Caco-2 (cell line): Measurements from ENCODE around the gene DYRK1B. TPM values are rescaled to one million over a fixed set of nuclear protein-coding genes. Genes with fewer than 3 reads are reported as not detected.

Experiments
- BruUV-seq: library from RNA; stranded (reverse); fragments of 400-500 nt; replicated peaks from 2 replicates; lab custom pipeline; 2021; lab: Mats Ljungman, UMichigan
- CTCF ChIA-PET: fragments of 300-600 bp; sonication (Branson Sonifier 250); formaldehyde crosslinking; loops from one replicate; lab custom pipeline; 2022; ENCODE audit warnings: antibody characterized with exemption; lab: Charles Lee
- POLR2A ChIA-PET: fragments of 300-600 bp; sonication (Branson Sonifier 250); formaldehyde crosslinking; loops from one replicate; lab custom pipeline; 2022; ENCODE audit warnings: antibody characterized with exemption; lab: Charles Lee
- DNase-seq, 2 experiments: peaks; one replicate each; pipeline versions ENCODE4 v3.0.0 to v3.0.0-alpha.2; 2020 to 2022
- H3K27me3 ChIP-seq: replicated peaks from 2 replicates; pipeline ENCODE4 v1.6.0; 2011; ENCODE audit warnings: low read length; ENCODE audit not compliant: control insufficient read depth, insufficient read depth
- H3K36me3 ChIP-seq: 2 replicates; pipeline ENCODE4 v1.5.1; 2011; ENCODE audit warnings: low read length; ENCODE audit not compliant: control insufficient read depth, insufficient read depth
- H3K4me1 ChIP-seq: fragments of 250-450 bp; sonication (Bioruptor Pico); 2 replicates; pipeline ENCODE4 v1.5.1; 2020; ENCODE audit warnings: mild to moderate bottlenecking
- H3K4me3 ChIP-seq: 2 replicates; pipeline ENCODE4 v1.5.1; 2011; ENCODE audit warnings: low read depth, mild to moderate bottlenecking, control low read depth, low read length
- H3K9me3 ChIP-seq: fragments of 250-450 bp; sonication (Bioruptor Pico); 2 replicates; pipeline ENCODE4 v1.5.1; 2020; ENCODE audit warnings: mild to moderate bottlenecking, moderate library complexity
- H3K27ac Mint-ChIP-seq: one replicate; pipeline ENCODE4 v1.8.0; 2022; ENCODE audit warnings: mixed read lengths; ENCODE audit not compliant: unreplicated experiment
- H3K27me3 Mint-ChIP-seq: one replicate; pipeline ENCODE4 v1.8.0; 2022; ENCODE audit warnings: mixed read lengths; ENCODE audit not compliant: insufficient read depth, unreplicated experiment
- H3K36me3 Mint-ChIP-seq: one replicate; pipeline ENCODE4 v1.8.0; 2022; ENCODE audit warnings: mild to moderate bottlenecking, mixed read lengths; ENCODE audit not compliant: insufficient read depth, unreplicated experiment
- H3K4me1 Mint-ChIP-seq: one replicate; pipeline ENCODE4 v1.8.0; 2022; ENCODE audit warnings: low read depth, mixed read lengths; ENCODE audit not compliant: unreplicated experiment
- H3K4me3 Mint-ChIP-seq: one replicate; pipeline ENCODE4 v1.8.0; 2022; ENCODE audit warnings: mild to moderate bottlenecking, moderate library complexity, mixed read lengths; ENCODE audit not compliant: unreplicated experiment
- H3K9me3 Mint-ChIP-seq: one replicate; pipeline ENCODE4 v1.8.0; 2022; ENCODE audit warnings: mixed read lengths; ENCODE audit not compliant: unreplicated experiment
- intact Hi-C: fragments of 100-400 bp; cut with micrococcal nuclease; formaldehyde crosslinking; loops from one replicate; pipeline ENCODE4 v1.10.0; 2022; ENCODE audit not compliant: unreplicated experiment
- total RNA-seq: library from RNA; stranded (reverse); gene quantifications from 2 replicates; pipeline ENCODE4 v1.2.3, GENCODE V29; 2022
- TF ChIP-seq, protein P1 (sequence below), 2 experiments: fragments of 200-600 bp in 1 of 2; IDR thresholded peaks; 1 replicate in 1 of 2; 2 replicates in 1 of 2; pipeline versions ENCODE4 v1.5.1 to v1.8.0; 2011 to 2022; ENCODE audit warnings: antibody characterized with exemption in 1 of 2, control low read depth in 1 of 2, inconsistent platforms in 1 of 2, low read depth in 1 of 2, low read length in 1 of 2, mild to moderate bottlenecking in 1 of 2, moderate library complexity in 1 of 2; ENCODE audit not compliant: insufficient read depth in 1 of 2, severe bottlenecking in 1 of 2, unreplicated experiment in 1 of 2

The DYRK1B gene
- total RNA-seq, 1 experiment from 2014 or later: 5.4 TPM

- peaks cover 47% of the 10 kb centered on the region for H3K36me3 Mint-ChIP-seq
- no peaks in the 10 kb centered on the region for H3K27me3 ChIP-seq
- no peaks in the 10 kb centered on the region for H3K9me3 ChIP-seq
- no peak overlapping the region for H3K4me3 ChIP-seq
- H3K9me3 Mint-ChIP-seq: no peaks in the 10 kb centered on the region
- no peaks in the 10 kb centered on the region for H3K27me3 Mint-ChIP-seq
- no peaks in the 10 kb centered on the region for H3K4me1 Mint-ChIP-seq
- ChIA-PET CTCF (no interaction called here), POLR2A (no interaction called here)
- TF ChIP-seq, protein P1, sequence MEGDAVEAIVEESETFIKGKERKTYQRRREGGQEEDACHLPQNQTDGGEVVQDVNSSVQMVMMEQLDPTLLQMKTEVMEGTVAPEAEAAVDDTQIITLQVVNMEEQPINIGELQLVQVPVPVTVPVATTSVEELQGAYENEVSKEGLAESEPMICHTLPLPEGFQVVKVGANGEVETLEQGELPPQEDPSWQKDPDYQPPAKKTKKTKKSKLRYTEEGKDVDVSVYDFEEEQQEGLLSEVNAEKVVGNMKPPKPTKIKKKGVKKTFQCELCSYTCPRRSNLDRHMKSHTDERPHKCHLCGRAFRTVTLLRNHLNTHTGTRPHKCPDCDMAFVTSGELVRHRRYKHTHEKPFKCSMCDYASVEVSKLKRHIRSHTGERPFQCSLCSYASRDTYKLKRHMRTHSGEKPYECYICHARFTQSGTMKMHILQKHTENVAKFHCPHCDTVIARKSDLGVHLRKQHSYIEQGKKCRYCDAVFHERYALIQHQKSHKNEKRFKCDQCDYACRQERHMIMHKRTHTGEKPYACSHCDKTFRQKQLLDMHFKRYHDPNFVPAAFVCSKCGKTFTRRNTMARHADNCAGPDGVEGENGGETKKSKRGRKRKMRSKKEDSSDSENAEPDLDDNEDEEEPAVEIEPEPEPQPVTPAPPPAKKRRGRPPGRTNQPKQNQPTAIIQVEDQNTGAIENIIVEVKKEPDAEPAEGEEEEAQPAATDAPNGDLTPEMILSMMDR (IDR thresholded peaks at IDR 0.05; ENCODE audit: insufficient read depth in 1 of 2, low read depth in 1 of 2, low read length in 1 of 2, severe bottlenecking in 1 of 2, unreplicated experiment in 1 of 2): no peak
- no peaks in the 10 kb centered on the region for H3K4me1 ChIP-seq
- DNase-seq: no peak
- no TSS peak for BruUV-seq
- no peak overlapping the region for H3K27ac Mint-ChIP-seq
- intact Hi-C loops: no loop called here
- no peak overlapping the region for H3K4me3 Mint-ChIP-seq
- peaks cover 7% of the 10 kb centered on the region for H3K36me3 ChIP-seq
These were observed 4.2 kb downstream of the DYRK1B start for GRCh38 chr19:39829702-39830275.

DNA sequence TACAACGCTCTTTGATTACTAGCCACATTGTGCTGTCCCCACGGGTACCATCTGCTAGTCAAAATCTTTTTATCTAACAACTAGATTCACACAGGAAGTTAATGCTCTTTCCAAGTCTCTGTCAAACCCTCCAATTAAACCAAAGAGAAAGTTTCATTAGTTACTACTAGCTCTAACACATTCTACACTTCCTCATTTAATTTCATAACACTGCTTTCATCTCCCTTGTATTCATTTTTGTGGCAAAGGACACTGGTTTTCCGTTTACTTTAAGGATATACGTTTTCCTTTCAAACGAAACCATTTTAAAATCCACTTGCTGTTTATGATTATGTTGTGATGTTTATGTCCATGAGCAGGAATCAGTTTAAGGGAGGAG lies 5.3 kb downstream of the DYRK1B start:
- DNase-seq: no peak
- no peaks in the 10 kb centered on the region for H3K9me3 ChIP-seq
- H3K36me3 ChIP-seq: peaks cover 4% of the 10 kb centered on the region; the same call in 1 of the 2 replicates
- POLR2A ChIA-PET: no interaction called here
- no peaks in the 10 kb centered on the region for H3K4me1 ChIP-seq
- H3K36me3 Mint-ChIP-seq: peaks cover 35% of the 10 kb centered on the region
- intact Hi-C loops: no loop called here
- no peak overlapping the region for H3K4me3 ChIP-seq
- no TSS peak for BruUV-seq
- H3K9me3 Mint-ChIP-seq: no peaks in the 10 kb centered on the region
- H3K27ac Mint-ChIP-seq: no peak overlapping the region
- H3K27me3 Mint-ChIP-seq: no peaks in the 10 kb centered on the region
- no peaks in the 10 kb centered on the region for H3K4me1 Mint-ChIP-seq
- H3K4me3 Mint-ChIP-seq: no peak overlapping the region
- TF ChIP-seq, protein P1 (IDR thresholded peaks at IDR 0.05; ENCODE audit: insufficient read depth in 1 of 2, low read depth in 1 of 2, low read length in 1 of 2, severe bottlenecking in 1 of 2, unreplicated experiment in 1 of 2): no peak
- CTCF ChIA-PET: interaction anchor here (0.7 kb wide), 1 partner anchor 39 kb away, joined by 3 read pairs; no protein-coding TSS in a partner anchor
- no peaks in the 10 kb centered on the region for H3K27me3 ChIP-seq

- Histone ChIP-seq H3K4me3 (no peak overlapping the region), H3K4me1 (no peaks in the 10 kb centered on the region), H3K36me3 (peaks cover 2% of the 10 kb centered on the region; the same call in 1 of the 2 replicates), H3K9me3 (no peaks in the 10 kb centered on the region), H3K27me3 (no peaks in the 10 kb centered on the region)
- intact Hi-C loops: no loop called here
- DNase-seq: no peak
- no TSS peak for BruUV-seq
- Mint-ChIP-seq H3K36me3 (peaks cover 35% of the 10 kb centered on the region), H3K27me3 (no peaks in the 10 kb centered on the region), H3K4me3 (no peak overlapping the region), H3K4me1 (no peaks in the 10 kb centered on the region), H3K27ac (no peak overlapping the region), H3K9me3 (no peaks in the 10 kb centered on the region)
- ChIA-PET POLR2A (no interaction called here), CTCF (interaction anchor here (0.7 kb wide), 1 partner anchor 38 kb away, joined by 3 read pairs; no protein-coding TSS in a partner anchor)
- TF ChIP-seq, protein P1 (IDR thresholded peaks at IDR 0.05; ENCODE audit: insufficient read depth in 1 of 2, low read depth in 1 of 2, low read length in 1 of 2, severe bottlenecking in 1 of 2, unreplicated experiment in 1 of 2): no peak
These were observed 5.8 kb downstream of the DYRK1B start for GRCh38 chr19:39828015-39828653.
